Amniotic epithelial cell (primary cell): ENCODE data around the gene PCID2.
"Not testable (repeated sequence)": the region's sequence is repeated elsewhere in the genome, so short reads cannot be mapped to it uniquely, and the experiment has no call there.

Experiments
- DNase-seq: peaks from one replicate; pipeline ENCODE4 v3.0.0-alpha.2; 2010; ENCODE audit warnings: low read depth

PCID2 gene

GRCh38 chr13:113208421-113209335, at the start of gene PCID2:
Gene PCID2, minus strand, starts transcription at chr13:113208669. Its CDS starts 35 bp downstream, at chr13:113208634.
- peak; percentile 79 for DNase-seq

DNA sequence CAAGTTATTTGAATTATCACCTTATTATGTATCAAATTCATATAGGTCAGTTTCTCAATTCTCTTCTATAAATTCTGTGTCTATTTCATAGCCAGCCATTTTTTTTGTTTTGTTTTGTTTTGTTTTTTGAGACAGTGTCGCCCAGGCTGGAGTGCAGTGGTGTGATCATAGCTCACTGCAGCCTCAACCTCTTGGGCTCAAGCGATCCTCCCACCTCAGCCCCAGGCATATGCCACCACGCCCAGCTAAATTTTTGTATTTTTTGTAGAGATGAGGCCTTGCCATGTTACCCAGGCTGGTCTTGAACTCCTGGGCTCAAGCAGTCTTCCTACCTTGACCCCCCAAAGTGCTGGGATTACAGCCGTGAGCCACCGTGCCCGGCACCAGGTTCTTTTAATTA, 49.4 kb upstream of the PCID2 start:
- DNase-seq, result not testable (repeated sequence)

DNA sequence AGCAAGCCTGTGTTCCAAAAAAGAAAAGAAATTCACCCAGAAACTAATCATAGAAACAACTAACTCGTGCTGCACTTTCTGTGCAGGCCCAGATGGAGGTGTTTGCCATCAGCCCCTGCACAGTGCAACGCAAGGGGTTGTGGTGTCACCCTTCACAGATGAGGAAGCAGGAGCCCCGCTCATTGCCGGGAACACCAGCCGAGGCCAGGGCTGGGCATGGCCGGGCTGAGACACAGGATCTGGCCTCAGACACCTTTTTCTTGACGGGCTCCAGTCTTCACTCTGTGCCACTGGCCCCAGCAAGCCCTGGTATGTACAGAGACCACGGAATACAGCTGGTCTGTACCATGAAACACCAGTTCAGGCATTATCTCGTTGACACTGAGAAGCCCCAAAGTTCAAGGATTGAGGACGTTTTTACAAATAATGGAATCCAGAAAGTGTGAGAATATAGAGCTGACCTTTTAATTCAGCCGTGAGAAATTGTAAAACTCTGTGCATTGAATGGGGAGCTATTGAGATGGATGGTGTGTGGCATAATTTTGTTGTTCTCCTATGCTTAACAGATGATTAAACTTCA, 44.1 kb upstream of the PCID2 start:
- DNase-seq, result no peak

- no peak for DNase-seq
Observed at GRCh38 chr13:113245849-113246796, 37.7 kb upstream of the PCID2 start.

- no peak for DNase-seq
Observed at GRCh38 chr13:113243847-113244246, 35.4 kb upstream of the PCID2 start.

GRCh38 chr13:113241623-113242022, 33.2 kb upstream of the PCID2 start:
- DNase-seq, result not testable (repeated sequence)

DNA sequence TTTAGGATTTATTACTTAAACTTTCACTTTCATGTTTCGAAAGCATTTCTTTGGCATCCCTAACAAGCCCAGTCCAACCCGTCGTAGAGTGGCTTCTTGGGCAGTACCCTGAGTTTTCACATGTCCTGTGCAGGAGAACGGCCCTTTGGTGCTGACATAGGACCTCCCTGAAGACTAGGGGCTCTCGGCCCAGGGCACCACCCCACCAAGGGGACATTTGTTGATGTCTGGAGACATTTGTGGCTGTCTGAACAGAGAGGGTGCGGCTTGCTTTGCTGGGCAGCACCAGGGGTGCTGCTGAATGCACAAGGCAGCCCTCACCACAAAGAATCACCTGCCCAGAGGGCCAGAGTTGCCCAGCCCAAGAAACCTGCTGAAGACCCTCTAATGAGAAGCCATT, 31.5 kb upstream of the PCID2 start:
- DNase-seq, result no peak

DNA sequence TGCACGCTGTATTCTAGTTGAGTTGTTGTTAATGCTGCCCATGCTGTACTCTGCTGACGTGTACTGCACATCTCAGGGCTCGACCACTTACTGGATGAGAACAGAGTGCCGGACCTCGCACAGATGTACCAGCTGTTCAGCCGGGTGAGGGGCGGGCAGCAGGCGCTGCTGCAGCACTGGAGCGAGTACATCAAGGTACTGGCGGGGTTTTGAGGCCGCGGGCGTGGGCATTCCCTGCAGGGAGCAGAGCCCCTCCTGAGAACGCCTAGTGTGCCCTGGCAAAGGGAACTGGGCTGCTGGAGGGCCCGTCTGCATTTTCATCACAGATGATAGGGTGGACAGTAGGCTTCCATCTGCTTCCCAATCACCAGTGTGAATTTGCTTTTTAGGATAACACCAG, 30.9 kb upstream of the PCID2 start:
- no peak for DNase-seq

- DNase-seq, result no peak
Observed at GRCh38 chr13:113238536-113238935, 30.1 kb upstream of the PCID2 start.

GRCh38 chr13:113233101-113233500, 24.6 kb upstream of the PCID2 start:
- DNase-seq, result no peak

DNA sequence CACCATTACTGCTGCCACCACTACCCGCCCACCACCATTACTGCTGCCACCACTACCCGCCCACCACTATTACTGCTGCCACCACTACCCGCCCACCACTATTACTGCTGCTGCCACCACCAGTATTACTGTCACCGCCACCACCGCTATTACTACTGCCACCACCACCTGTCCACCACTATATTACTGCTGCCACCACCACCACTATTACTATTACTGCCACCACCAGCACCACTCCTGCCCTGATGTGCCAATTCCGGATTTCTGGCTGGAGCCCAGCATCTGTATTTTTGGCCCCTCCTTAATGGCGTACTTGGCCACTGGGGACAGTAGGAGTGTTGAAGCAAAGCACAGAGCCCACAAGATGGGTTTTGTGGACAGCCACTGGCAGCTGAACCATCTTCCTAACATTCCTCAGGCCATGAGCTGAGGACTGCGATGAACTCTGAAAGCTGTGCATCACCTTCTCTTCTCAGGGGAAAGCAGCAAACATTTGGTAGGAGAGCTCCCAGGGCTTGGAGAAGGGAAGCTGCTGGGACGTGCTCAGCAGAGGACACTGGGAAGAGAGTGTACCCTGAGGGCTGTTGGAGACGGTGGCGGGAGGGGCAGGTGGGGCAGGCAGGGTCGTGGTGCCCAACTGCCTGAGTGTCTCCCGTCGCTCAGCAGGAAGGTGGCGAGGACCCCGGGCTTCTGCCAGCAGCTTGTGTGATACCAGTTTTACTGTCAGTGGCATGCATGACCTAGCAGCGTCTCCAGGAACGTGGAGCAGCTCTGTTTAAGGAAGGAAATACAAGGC, 23.9 kb upstream of the PCID2 start:
- DNase-seq, result no peak

GRCh38 chr13:113231306-113232207, 23.1 kb upstream of the PCID2 start:
- no peak for DNase-seq

GRCh38 chr13:113229791-113230190, 21.3 kb upstream of the PCID2 start:
- no peak for DNase-seq

DNA sequence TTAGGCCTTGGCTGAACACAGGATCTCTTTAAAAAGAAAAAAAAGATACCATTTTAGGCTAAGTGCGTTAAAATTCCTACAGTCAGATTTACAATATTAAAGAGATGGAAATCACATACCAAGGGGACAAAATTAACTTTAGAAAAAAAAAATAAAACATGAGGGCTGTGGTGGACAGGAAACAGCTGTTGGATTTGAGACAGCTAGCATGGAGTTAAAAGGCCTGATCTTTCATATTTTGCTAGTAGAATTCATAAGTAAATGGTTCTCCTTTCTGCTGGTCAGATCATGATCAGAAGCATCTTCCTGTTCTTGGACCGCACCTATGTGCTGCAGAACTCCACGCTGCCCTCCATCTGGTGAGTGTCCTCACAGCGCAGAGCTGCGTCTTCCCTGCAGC, 20.7 kb upstream of the PCID2 start:
- DNase-seq, result no peak

DNA sequence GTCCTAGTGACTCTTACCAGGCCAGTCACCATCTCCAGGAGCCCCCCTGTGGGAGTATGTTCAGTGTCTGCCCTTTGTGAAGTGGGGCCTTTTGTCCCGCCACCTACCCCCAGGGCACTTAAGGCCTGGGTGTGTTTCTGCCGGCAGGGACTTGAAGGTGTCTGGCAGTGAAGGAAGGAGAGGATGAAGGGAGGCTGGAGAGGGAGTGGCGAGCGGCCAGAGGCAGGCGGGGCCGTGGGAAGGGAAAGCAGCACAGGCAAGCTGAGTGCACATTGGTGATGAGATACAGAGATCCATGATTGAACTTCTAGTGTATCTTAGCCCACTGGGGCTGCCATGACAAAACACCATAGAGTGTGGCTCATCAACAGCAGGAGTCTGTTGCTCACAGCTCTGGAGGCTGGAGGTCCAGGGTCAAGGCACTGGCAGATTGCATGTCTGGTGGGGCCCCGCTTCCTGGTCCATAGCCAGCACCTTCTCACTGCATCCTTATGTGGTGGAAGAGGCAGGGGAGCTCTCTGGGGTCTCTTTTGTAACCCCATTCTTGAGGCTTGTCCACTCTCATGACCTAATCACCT, 18.5 kb upstream of the PCID2 start:
- DNase-seq, result no peak

DNA sequence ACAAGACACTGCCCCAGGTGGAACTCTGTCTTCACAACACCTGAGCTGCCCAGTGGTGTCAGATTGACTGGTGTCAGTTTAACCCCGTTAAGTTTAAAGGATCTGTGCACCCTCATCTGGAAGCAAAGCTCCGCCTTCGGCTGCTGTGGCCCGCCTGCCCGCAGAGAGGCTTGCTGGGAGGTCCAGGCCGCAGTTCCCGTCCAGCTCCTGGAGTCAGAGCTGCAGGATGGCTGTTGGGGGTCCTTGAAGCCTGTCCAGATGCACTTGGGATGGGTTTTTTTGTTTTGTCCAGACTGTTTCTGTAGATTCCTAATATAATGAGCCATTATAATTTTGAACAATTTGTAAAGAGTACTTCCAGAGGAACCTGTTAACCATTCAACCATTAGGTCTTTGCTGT, 17.0 kb upstream of the PCID2 start:
- DNase-seq, result no peak

DNA sequence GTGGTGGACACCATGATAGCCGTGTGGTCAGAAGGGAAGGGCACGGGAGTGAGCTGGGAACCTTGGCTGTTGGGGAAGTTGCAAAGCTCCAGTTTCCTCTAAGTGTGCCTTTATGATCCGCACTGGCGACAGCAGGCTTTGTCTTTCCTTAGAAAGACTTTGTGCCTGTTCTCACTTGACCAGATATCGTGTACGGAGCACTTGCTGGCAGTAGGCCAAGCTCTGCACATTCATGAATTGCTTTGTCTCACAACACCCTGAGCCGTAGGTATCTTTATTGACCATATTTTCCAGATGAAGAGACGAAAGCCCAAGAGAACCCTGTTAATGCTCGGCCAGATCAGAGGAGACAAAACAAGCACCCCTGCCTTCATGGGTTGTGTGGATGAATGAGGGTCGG, 16.0 kb upstream of the PCID2 start:
- DNase-seq, result no peak

DNA sequence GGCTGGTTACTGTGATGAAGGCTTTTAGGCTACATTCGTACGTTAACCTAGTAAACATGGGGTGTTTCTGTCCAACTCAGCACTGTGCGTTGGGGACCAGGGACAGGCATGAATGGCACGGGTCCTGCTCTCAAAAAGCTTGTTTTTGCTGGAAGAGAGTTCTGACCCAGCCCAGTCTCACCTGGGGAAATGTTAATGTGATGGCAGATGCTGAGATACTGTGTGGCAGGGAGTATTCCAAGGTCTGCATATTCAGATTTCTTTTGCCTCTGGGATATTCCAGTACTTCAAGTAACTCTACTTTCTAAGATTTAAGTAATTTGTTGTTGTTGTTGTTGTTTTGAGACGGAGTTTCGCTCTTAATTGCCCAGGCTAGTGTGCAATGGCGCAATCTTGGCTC, 14.6 kb upstream of the PCID2 start:
- DNase-seq, result no peak

GRCh38 chr13:113220877-113221276, 12.4 kb upstream of the PCID2 start:
- peak; percentile 32 for DNase-seq

DNA sequence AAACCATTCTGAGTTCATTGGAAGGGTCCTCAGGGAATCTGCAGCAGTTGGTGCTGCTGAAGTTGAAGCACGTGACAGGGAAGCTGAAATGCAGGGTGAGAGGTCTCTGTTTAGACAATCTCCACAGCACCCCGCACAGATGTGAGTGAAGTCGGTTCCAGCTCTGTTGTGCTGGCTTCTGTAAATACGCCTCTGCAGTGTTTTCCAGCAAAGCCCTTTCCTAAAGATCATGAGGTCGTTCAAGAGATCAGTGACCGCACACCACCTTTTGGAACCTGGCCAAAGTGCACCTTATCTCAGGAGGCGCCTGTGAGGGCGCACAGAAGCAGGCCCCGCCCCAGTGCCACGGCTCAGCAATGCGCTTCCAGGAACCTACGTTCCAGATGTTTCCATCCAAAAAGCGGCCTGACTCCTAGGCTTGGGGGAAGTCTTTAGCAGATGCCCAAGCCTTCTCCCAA, 11.7 kb upstream of the PCID2 start:
- DNase-seq, result peak; percentile 10
